GM12801 (cell line): ENCODE results near the gene PCLAF.

Experiments used
- TF ChIP-seq, protein P1 (sequence below): IDR thresholded peaks from one replicate; pipeline ENCODE4 v1.5.1; 2011; ENCODE audit warnings: control low read depth; ENCODE audit not compliant: insufficient read length; ENCODE audit errors: extremely low read depth

Gene PCLAF

DNA sequence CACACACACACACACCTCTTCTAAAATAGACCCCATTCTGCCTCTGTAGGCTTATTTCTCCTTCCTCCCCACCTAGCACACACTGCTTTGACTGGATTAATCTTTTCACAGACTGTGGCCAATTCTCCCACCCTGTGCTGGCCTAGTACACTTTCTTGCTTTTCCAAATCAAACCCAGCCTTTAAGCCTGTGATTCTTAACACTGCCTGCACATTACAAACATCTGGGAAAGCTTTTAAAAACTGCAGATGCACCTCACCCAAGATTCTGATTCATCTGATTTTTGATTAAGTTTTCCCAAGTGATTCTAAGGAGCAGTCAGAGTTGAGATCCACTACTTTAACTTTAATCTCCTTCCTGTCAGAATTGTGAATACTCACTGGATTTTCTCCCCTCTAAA, 38.0 kb downstream of the PCLAF start:
- TF ChIP-seq, protein P1, sequence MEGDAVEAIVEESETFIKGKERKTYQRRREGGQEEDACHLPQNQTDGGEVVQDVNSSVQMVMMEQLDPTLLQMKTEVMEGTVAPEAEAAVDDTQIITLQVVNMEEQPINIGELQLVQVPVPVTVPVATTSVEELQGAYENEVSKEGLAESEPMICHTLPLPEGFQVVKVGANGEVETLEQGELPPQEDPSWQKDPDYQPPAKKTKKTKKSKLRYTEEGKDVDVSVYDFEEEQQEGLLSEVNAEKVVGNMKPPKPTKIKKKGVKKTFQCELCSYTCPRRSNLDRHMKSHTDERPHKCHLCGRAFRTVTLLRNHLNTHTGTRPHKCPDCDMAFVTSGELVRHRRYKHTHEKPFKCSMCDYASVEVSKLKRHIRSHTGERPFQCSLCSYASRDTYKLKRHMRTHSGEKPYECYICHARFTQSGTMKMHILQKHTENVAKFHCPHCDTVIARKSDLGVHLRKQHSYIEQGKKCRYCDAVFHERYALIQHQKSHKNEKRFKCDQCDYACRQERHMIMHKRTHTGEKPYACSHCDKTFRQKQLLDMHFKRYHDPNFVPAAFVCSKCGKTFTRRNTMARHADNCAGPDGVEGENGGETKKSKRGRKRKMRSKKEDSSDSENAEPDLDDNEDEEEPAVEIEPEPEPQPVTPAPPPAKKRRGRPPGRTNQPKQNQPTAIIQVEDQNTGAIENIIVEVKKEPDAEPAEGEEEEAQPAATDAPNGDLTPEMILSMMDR = no peak

DNA sequence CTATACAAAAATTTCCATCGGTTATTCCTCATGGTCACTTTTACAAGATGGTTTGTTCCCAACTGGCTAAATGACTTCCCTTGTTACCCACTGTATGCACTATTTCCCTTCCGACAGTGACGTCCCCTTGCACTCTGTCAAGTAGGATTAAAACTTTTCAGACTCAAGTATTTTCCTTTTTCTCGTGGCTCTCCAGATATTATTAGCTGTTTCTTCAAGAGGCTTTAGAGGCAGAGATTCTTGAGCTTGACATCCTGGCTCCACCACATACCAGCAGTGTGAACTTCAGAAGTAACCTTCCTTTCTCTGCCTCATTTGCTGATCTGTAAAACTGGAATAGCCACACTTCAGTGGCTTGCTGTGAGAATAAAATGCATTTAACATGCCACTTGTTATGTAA, 39.3 kb downstream of the PCLAF start:
- TF ChIP-seq, protein P1 = no peak

DNA sequence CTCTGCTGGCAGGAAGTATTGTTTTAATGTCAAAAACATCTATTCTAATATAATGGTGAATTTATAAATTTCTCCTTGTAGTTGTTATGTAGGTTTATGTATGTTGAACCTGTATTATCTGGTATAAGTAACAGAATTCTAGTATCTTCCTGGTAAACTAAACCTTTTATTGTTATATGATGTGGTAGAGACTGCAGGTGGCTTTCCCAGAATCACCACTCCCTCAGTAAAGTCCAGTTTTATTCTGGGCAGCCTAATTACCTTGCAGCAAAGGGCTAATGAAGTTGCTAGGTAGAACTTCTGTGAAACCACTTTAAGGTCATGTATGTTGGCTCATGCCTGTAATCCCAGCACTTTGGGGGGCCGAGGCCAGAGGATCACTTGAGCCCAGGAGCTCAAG, 40.9 kb downstream of the PCLAF start:
- TF ChIP-seq, protein P1 = no peak

DNA sequence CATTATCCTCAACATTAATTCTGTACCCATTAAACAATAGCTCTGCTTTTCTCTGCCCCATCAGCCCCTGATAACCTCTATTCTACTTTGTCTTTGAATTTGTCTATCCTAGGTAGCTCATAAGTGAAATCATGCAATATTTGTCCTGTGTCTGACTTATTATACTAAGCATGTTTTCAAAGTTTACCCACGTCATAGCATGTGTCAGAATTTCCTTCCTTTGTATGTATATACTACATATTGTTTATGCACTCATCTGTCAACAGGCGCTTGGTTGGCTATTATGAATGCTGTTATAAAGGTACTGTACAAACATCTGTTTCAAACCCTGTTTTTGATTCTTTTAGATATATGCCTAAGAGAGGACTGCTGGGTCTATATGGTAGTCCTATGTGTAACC, 43.5 kb downstream of the PCLAF start:
- TF ChIP-seq, protein P1 = no peak

DNA sequence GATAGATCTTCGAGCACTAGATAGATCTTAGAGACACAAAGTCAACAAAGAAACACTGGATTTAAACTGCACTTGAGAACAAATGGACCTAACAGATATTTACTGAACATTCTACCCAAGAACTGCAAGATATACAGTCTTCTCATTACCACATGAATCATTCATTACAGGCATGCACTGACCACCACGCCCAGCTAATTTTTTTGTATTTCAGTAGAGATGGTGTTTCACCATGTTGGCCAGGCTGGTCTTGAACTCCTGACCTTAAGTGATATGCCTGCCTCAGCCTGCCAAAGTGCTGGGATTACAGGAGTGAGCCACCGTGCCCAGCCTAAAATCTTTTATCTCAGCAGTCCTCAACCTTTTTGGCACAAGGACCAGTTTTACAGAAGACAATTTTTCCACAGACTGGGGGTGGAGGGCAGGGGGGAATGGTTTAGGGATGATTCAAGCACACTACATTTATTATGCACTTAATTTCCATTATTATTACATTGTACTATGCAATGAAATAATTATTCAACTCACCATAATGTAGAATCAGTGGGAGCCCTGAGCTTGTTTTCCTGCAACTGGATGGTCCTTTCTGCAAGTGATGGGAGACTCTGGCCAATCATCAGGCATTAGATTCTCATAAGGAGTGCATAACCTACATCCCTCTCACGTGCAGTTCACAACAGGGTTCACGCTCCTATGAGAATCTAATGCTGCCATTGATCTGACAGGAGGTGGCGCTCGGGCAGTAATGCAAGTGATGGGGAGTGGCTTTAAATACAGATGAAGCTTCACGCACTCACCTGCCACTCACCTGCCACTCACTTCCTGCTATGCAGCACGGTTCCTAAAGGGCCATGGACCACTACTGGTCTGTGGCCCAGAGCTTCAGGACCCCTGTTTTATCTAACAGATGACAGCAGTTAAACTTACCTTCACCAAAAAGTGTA, 47.0 kb downstream of the PCLAF start:
- TF ChIP-seq, protein P1 = no peak

DNA sequence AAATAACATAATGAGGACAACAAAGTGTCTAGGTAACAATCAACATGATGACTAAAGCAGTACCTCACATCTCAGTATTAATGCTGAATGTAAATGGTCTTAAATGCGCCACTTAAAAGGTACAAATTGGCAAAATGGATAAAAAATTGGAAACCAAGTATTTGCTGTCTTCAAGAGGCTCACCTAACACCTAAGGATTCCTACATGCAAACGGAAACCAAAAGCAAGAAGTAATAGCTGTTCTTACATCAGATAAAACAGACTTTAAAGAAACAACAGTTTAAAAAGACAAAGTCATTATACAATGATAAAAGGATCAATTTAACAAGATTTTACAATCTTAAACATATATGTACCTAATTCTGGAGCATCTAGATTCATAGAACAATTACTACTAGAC, 47.7 kb downstream of the PCLAF start:
- TF ChIP-seq, protein P1 = no peak

DNA sequence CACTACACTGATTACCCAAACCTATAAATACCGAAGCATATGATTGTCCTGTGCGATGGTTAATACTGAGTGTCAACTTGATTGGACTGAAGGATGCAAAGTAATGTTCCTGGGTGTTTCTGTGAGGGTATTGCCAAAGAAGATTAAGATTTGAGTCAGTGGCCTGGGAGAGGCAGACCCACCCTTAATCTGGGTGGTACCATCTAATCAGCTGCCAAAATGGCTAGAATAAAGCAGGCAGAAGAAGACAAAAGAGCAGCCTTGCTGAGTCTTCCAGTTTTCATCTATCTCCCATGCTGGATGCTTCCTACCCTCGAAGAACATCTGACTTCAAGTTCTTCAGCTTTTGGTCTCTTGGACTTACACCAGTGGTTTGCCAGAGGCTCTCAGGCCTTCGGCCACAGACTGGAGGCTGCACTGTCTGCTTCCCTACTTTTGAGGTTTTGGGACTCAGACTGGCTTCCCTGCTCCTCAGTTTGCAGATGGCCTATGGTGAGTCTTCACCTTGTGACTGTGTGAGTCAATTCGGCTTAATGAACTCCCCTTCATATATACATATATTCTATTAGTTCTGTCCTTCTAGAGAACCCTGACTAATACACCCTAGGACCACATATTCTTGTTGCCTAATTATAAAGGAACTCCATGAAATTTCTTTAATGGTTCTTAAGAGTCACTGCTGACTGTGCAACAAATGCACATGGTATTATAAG, 56.9 kb downstream of the PCLAF start:
- TF ChIP-seq, protein P1 = no peak
